HepG2 (cell line): ENCODE results near the gene MYLK. TPM values are rescaled to one million over a fixed set of nuclear protein-coding genes. Genes with fewer than 3 reads are reported as not detected.

Source experiments
- ATAC-seq: fragments of 200-7000 bp; cut with Tn5 transposase; 3 replicates; pipeline ENCODE4 v1.9.1; 2020; ENCODE audit warnings: mild to moderate bottlenecking, moderate library complexity
- BruUV-seq: library from RNA; stranded (reverse); fragments of 400-500 nt; replicated peaks from 2 replicates; lab custom pipeline; 2021; lab: Mats Ljungman, UMichigan
- CTCF ChIA-PET: fragments of 300-600 bp; formaldehyde crosslinking; extraction: SDS; loops from one replicate; lab custom pipeline; 2021; ENCODE audit warnings: low total read pairs, inconsistent platforms, low intra/inter-chr PET ratio; lab: Yijun Ruan, JAX
- POLR2A ChIA-PET: fragments of 350-600 bp; sonication (Branson Sonifier 250); formaldehyde crosslinking; loops from one replicate; lab custom pipeline; 2020; ENCODE audit warnings: antibody characterized with exemption, inconsistent platforms; lab: Yijun Ruan, JAX
- DNase-seq: peaks from one replicate; pipeline ENCODE4 v3.0.0-alpha.2; 2015; ENCODE audit warnings: low spot score
- FAIRE-seq: peaks from 3 replicates; lab custom pipeline; 2011; peaks lifted over from hg19 to GRCh38; lab: Jason Lieb, UNC
- H2AFZ ChIP-seq: one replicate; pipeline ENCODE4 v1.6.1; 2011; ENCODE audit warnings: low read length, inconsistent platforms
- H3K27ac ChIP-seq: fragments of 300-600 bp; 3 replicates; pipeline ENCODE4 v1.8.0; 2011; ENCODE audit warnings: mixed run types, mild to moderate bottlenecking, mixed read lengths, low read length, inconsistent platforms; ENCODE audit not compliant: insufficient read depth; ENCODE audit errors: extremely low read length
- H3K27me3 ChIP-seq, 2 experiments: fragments of 200-600 bp in 1 of 2; 2 replicates in 1 of 2; 3 replicates in 1 of 2; pipeline versions ENCODE4 v1.6.0 to v1.8.0; 2011; ENCODE audit warnings: low read length in 2 of 2, mild to moderate bottlenecking in 2 of 2, moderate library complexity in 2 of 2, inconsistent platforms in 1 of 2; ENCODE audit not compliant: insufficient read depth in 2 of 2, control insufficient read depth in 1 of 2
- H3K36me3 ChIP-seq, 2 experiments: fragments of 200-600 bp in 1 of 2; replicated peaks in 1 of 2; 2 replicates in 1 of 2; 3 replicates in 1 of 2; pipeline versions ENCODE4 v1.5.1 to v1.8.0; 2011; ENCODE audit warnings: low read length in 2 of 2, inconsistent platforms in 1 of 2; ENCODE audit not compliant: insufficient read depth in 2 of 2, control insufficient read depth in 1 of 2
- H3K4me1 ChIP-seq: 2 replicates; pipeline ENCODE4 v1.5.1; 2012; ENCODE audit warnings: low read length, inconsistent platforms; ENCODE audit not compliant: insufficient read depth
- H3K4me2 ChIP-seq: 2 replicates; pipeline ENCODE4 v1.6.0; 2011; ENCODE audit warnings: low read depth, low read length, inconsistent platforms
- H3K4me3 ChIP-seq, 3 experiments: fragments of 200-600 bp in 1 of 3; sonication (generic), shearing (Covaris generic) in 1 of 3; replicated peaks in 1 of 3; 2 replicates each; pipeline ENCODE4 v1.5.1; 2011 to 2016; ENCODE audit warnings: low read length in 3 of 3, inconsistent platforms in 2 of 3, low read depth in 2 of 3, mild to moderate bottlenecking in 2 of 3, control low read depth in 1 of 3, mixed read lengths in 1 of 3; ENCODE audit not compliant: insufficient read depth in 1 of 3
- H3K79me2 ChIP-seq: one replicate; pipeline ENCODE4 v1.6.1; 2011; ENCODE audit warnings: low read length, inconsistent platforms; ENCODE audit not compliant: insufficient read depth
- H3K9ac ChIP-seq: 2 replicates; pipeline ENCODE4 v1.6.0; 2011; ENCODE audit warnings: mild to moderate bottlenecking, low read depth, low read length, inconsistent platforms; ENCODE audit not compliant: insufficient read depth
- H3K9me3 ChIP-seq: 2 replicates; pipeline ENCODE4 v1.5.1; 2012; ENCODE audit warnings: mild to moderate bottlenecking, low read length
- H4K20me1 ChIP-seq: 2 replicates; pipeline ENCODE4 v1.6.0; 2011; ENCODE audit warnings: inconsistent platforms, mild to moderate bottlenecking, low read length, moderate library complexity; ENCODE audit not compliant: insufficient read depth
- CSRNP1 ChIP-seq: sonication (generic); formaldehyde crosslinking; IDR thresholded peaks from 2 replicates; pipeline ENCODE4 v1.8.1; 2023; ENCODE audit warnings: mild to moderate bottlenecking, missing genetic modification reagents
- ELF4 ChIP-seq: sonication (generic); formaldehyde crosslinking; IDR thresholded peaks from 2 replicates; pipeline ENCODE4 v1.5.0; 2020; ENCODE audit warnings: missing genetic modification reagents, mild to moderate bottlenecking, moderate library complexity, borderline replicate concordance
- ERF ChIP-seq: IDR thresholded peaks from 2 replicates; pipeline ENCODE4 v1.6.1; 2018; ENCODE audit warnings: missing biosample characterization, missing genetic modification reagents
- FOXM1 ChIP-seq: sonication (generic); formaldehyde crosslinking; IDR thresholded peaks from 2 replicates; pipeline ENCODE4 v1.5.0; 2020; ENCODE audit warnings: missing genetic modification reagents
- HIVEP1 ChIP-seq: sonication (generic); formaldehyde crosslinking; IDR thresholded peaks from 2 replicates; pipeline ENCODE4 v1.4.0; 2020; ENCODE audit warnings: mild to moderate bottlenecking, missing genetic modification reagents
- HMG20A ChIP-seq: IDR thresholded peaks from 2 replicates; pipeline ENCODE4 v1.6.1; 2016; ENCODE audit warnings: borderline replicate concordance
- HNRNPK ChIP-seq: fragments of 200-400 bp; formaldehyde crosslinking; IDR thresholded peaks from 2 replicates; pipeline ENCODE4 v1.6.1; 2018; ENCODE audit warnings: low read length, low read depth, moderate library complexity, mild to moderate bottlenecking; ENCODE audit not compliant: poor library complexity, severe bottlenecking
- MTA3 ChIP-seq: sonication (generic); formaldehyde crosslinking; IDR thresholded peaks from 2 replicates; pipeline ENCODE4 v1.4.0; 2020; ENCODE audit warnings: missing genetic modification reagents
- NKX3-1 ChIP-seq: sonication (generic); formaldehyde crosslinking; IDR thresholded peaks from 2 replicates; pipeline ENCODE4 v1.5.0; 2020; ENCODE audit warnings: missing genetic modification reagents
- PPARG ChIP-seq: conservative IDR thresholded peaks from 2 replicates; pipeline ENCODE4 v1.6.1; 2016; ENCODE audit warnings: missing biosample characterization, missing genetic modification reagents
- RBM22 ChIP-seq: fragments of 200-400 bp; formaldehyde crosslinking; optimal IDR thresholded peaks from 2 replicates; pipeline ENCODE3; 2017; ENCODE audit warnings: mild to moderate bottlenecking, low read length, moderate library complexity
- SIN3A ChIP-seq: IDR thresholded peaks from 2 replicates; pipeline ENCODE4 v1.6.1; 2011; ENCODE audit warnings: low read depth, mild to moderate bottlenecking, control low read depth, low read length, borderline replicate concordance
- SMYD3 ChIP-seq: sonication (generic); formaldehyde crosslinking; IDR thresholded peaks from 2 replicates; pipeline ENCODE4 v1.8.1; 2023; ENCODE audit warnings: mild to moderate bottlenecking, missing genetic modification reagents
- ZKSCAN1 ChIP-seq: fragments of 150-350 bp; IDR thresholded peaks from 2 replicates; pipeline ENCODE4 v1.6.1; 2014; ENCODE audit warnings: low read length
- ZNF292 ChIP-seq: sonication (generic); formaldehyde crosslinking; IDR thresholded peaks from 2 replicates; pipeline ENCODE4 v1.8.1; 2022; ENCODE audit warnings: mild to moderate bottlenecking, low read depth, missing genetic modification reagents, borderline replicate concordance
- ZNF878 ChIP-seq: sonication (generic); formaldehyde crosslinking; IDR thresholded peaks from 2 replicates; pipeline ENCODE4 v1.8.1; 2023; ENCODE audit warnings: mild to moderate bottlenecking, missing genetic modification reagents, moderate library complexity
- WGBS: methylation state at CpG from one replicate; pipeline ENCODE4 v1.1.6; 2017; ENCODE audit warnings: low lambda C conversion rate; 5-methylcytosine and 5-hydroxymethylcytosine counted together
- in situ Hi-C: cut with HindIII; loops from 2 replicates; pipeline ENCODE4 v1.10.0; 2017; ENCODE audit warnings: low pct_unique_long_range_greater_than_20kb; ENCODE audit not compliant: extremely low pct_ligation_motif_present
- intact Hi-C: fragments of 100-400 bp; cut with micrococcal nuclease; formaldehyde crosslinking; loops from one replicate; pipeline ENCODE4 v1.10.0; 2022; ENCODE audit not compliant: unreplicated experiment
- polyA plus RNA-seq, 8 experiments: library from polyadenylated mRNA; depleted of rRNA in 3 of 8; stranded (reverse) in 7 of 8; unstranded in 1 of 8; fragments of >200 nt; fragmentation: Illumina TruSeq in 4 of 8; extraction: Trizol in 4 of 8; gene quantifications; 2 replicates each; pipeline versions ENCODE4 v1.2.1 to v1.2.3, GENCODE V29; 2011 to 2016; ENCODE audit warnings: low read depth in 4 of 8, missing spikeins in 1 of 8, mixed read lengths in 1 of 8; ENCODE audit not compliant: insufficient read depth in 1 of 8
- total RNA-seq, 5 experiments: library from RNA; depleted of rRNA; stranded (reverse); fragments of >200 nt; fragmentation: Illumina TruSeq; extraction: Trizol; gene quantifications; 2 replicates each; pipeline ENCODE4 v1.2.3, GENCODE V29; 2016; ENCODE audit warnings: low read depth in 1 of 5
- TF ChIP-seq, protein P1 (sequence below): sonication (generic); formaldehyde crosslinking; IDR thresholded peaks from 2 replicates; pipeline ENCODE4 v1.5.1; 2020; ENCODE audit warnings: missing genetic modification reagents, mild to moderate bottlenecking, borderline replicate concordance

Gene MYLK
- total and polyA plus RNA-seq, 2 of the 13 experiments (the other 11 are each of a cell fraction or from before 2014, with no cell fraction given), result 10.6 to 34.9 TPM

- in situ Hi-C loops (no loop called here), intact Hi-C loops (no loop called here)
- Histone ChIP-seq H3K79me2 (no peaks in the 10 kb centered on the region), H3K9me3 (no peaks in the 10 kb centered on the region), H3K4me3 (no peak overlapping the region; a peak in 1 of 6 replicates), H3K27me3 (peaks cover 0 to 25% of the 10 kb centered on the region in 2 experiments; a peak in 2 of 5 replicates), H4K20me1 (no peaks in the 10 kb centered on the region), H3K27ac (no peak overlapping the region), H3K4me1 (peaks cover 10% of the 10 kb centered on the region), H2AFZ (no peak overlapping the region), H3K36me3 (no peaks in the 10 kb centered on the region), H3K9ac (no peak overlapping the region)
- CTCF ChIA-PET, result no interaction called here
- ATAC-seq (no peak), DNase-seq (no peak)
- POLR2A ChIA-PET, result no interaction called here
- BruUV-seq, result no TSS peak
- TF ChIP-seq HNRNPK (peak; percentile 93), FOXM1 (CRISPR knock-in tag) (no peak)
- TF ChIP-seq, all 625 proteins: peak for 1
- H3K4me2 ChIP-seq, result no peak overlapping the region
- FAIRE-seq, result no peak
Measured at GRCh38 chr3:123884993-123885392, 861 bp upstream of the MYLK start.

GRCh38 chr3:123883701-123884202 is 380 bp downstream of the MYLK start:
- Histone ChIP-seq H3K79me2 (no peaks in the 10 kb centered on the region), H3K9ac (no peak overlapping the region), H3K4me2 (peak overlapping the region; percentile 80), H3K9me3 (no peaks in the 10 kb centered on the region), H3K27me3 (peaks cover 0 to 25% of the 10 kb centered on the region in 2 experiments; a peak in 2 of 5 replicates), H3K27ac (no peak overlapping the region), H4K20me1 (no peaks in the 10 kb centered on the region), H3K36me3 (no peaks in the 10 kb centered on the region), H2AFZ (no peak overlapping the region), H3K4me1 (peaks cover 10% of the 10 kb centered on the region), H3K4me3 (peak overlapping the region; percentile 49 to 71 (median 68); a peak in 5 of 6 replicates)
- DNase-seq, result no peak
- 28% methylated on average over 15 of the region's 29 CpGs for WGBS
- ChIA-PET POLR2A (no interaction called here), CTCF (no interaction called here)
- no TSS peak for BruUV-seq
- in situ Hi-C loops, result no loop called here
- FAIRE-seq, result no peak
- intact Hi-C loops, result no loop called here
- ATAC-seq, result no peak
- no peak for TF ChIP-seq HMG20A (CRISPR knock-in tag)
- no peak for TF ChIP-seq ELF4 (CRISPR knock-in tag)
- TF ChIP-seq CSRNP1, result no peak
- TF ChIP-seq SMYD3 (CRISPR knock-in tag), result no peak
- TF ChIP-seq NKX3-1, result no peak
- no peak for TF ChIP-seq SIN3A
- TF ChIP-seq, protein P1, sequence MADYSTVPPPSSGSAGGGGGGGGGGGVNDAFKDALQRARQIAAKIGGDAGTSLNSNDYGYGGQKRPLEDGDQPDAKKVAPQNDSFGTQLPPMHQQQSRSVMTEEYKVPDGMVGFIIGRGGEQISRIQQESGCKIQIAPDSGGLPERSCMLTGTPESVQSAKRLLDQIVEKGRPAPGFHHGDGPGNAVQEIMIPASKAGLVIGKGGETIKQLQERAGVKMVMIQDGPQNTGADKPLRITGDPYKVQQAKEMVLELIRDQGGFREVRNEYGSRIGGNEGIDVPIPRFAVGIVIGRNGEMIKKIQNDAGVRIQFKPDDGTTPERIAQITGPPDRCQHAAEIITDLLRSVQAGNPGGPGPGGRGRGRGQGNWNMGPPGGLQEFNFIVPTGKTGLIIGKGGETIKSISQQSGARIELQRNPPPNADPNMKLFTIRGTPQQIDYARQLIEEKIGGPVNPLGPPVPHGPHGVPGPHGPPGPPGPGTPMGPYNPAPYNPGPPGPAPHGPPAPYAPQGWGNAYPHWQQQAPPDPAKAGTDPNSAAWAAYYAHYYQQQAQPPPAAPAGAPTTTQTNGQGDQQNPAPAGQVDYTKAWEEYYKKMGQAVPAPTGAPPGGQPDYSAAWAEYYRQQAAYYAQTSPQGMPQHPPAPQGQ (CRISPR knock-in tag), result no peak
- no peak for TF ChIP-seq ZNF292 (CRISPR knock-in tag)
- TF ChIP-seq HIVEP1 (CRISPR knock-in tag), result no peak
- TF ChIP-seq MTA3 (CRISPR knock-in tag), result no peak
- no peak for TF ChIP-seq ZNF878 (CRISPR knock-in tag)
- no peak for TF ChIP-seq ERF (CRISPR knock-in tag)
- no peak for TF ChIP-seq RBM22
- no peak for TF ChIP-seq PPARG (CRISPR knock-in tag)
- TF ChIP-seq ZKSCAN1, result no peak
